GM12864 (cell line): ENCODE measurements around the gene PDE6G.

Source experiments
- DNase-seq: peaks from one replicate; pipeline ENCODE4 v3.0.0-alpha.2; 2011; ENCODE audit warnings: low read depth
- H3K4me3 ChIP-seq: 2 replicates; pipeline ENCODE4 v1.5.1; 2011; ENCODE audit warnings: mild to moderate bottlenecking, low read depth, low read length, control low read depth
- CTCF ChIP-seq: IDR thresholded peaks from 2 replicates; pipeline ENCODE4 v1.5.1; 2011; ENCODE audit warnings: low read depth, mild to moderate bottlenecking, moderate library complexity, low read length, control low read depth, inconsistent platforms; ENCODE audit errors: missing control alignments

Gene PDE6G

GRCh38 chr17:81615401-81615930 lies 40.9 kb downstream of the PDE6G start:
- no peak for TF ChIP-seq CTCF
- H3K4me3 ChIP-seq, result no peak overlapping the region
- no peak for DNase-seq

GRCh38 chr17:81612172-81612970 lies 44.0 kb downstream of the PDE6G start:
- no peak overlapping the region for H3K4me3 ChIP-seq
- no peak for TF ChIP-seq CTCF
- DNase-seq, result no peak

GRCh38 chr17:81609541-81610311 lies 46.6 kb downstream of the PDE6G start:
- TF ChIP-seq CTCF, result no peak
- H3K4me3 ChIP-seq, result no peak overlapping the region
- DNase-seq, result no peak

GRCh38 chr17:81608605-81609004 lies 47.7 kb downstream of the PDE6G start:
- no peak overlapping the region for H3K4me3 ChIP-seq
- DNase-seq, result no peak
- TF ChIP-seq CTCF, result no peak

- no peak for DNase-seq
- H3K4me3 ChIP-seq, result no peak overlapping the region
- TF ChIP-seq CTCF, result no peak
These were observed 48.3 kb downstream of the PDE6G start for GRCh38 chr17:81608082-81608481.

- H3K4me3 ChIP-seq, result no peak overlapping the region
- no peak for TF ChIP-seq CTCF
- DNase-seq, result no peak
These were observed 48.9 kb downstream of the PDE6G start for GRCh38 chr17:81607431-81607830.
